ENCODE data around the gene G3BP1. TPM values are rescaled to one million over a fixed set of nuclear protein-coding genes. Genes with fewer than 3 reads are reported as not detected.

Gene G3BP1
- total and polyA plus RNA-seq, 2 of the 13 experiments (the other 11 are each of a cell fraction or from before 2014, with no cell fraction given) = 36.7 to 320 TPM

DNA sequence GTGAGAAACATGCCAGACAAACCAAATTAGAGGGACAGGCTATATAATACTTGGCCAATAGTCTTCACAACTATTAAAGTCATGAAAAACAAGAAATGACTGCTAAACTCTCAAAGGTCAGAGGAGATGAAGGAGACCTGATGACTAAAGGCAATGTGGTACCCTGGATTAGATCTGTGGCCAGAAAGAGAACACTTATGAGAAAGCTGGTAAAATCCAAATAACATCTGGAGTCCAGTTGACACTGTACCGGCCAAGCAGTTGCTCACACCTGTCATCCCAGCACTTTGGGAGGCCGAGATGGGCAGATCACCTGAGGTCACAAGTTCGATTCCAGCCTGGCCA, 37.7 kb upstream of the G3BP1 start:
- Histone ChIP-seq H3K79me2 (ENCODE audit: insufficient read depth, low read length) (no peaks in the 10 kb centered on the region), H2AFZ (ENCODE audit: low read length) (no peak overlapping the region), H4K20me1 (ENCODE audit: insufficient read depth, low read length) (no peaks in the 10 kb centered on the region), H3K4me1 (ENCODE audit: insufficient read depth, low read length) (no peaks in the 10 kb centered on the region), H3K9me3 (ENCODE audit: low read length) (no peaks in the 10 kb centered on the region), H3K36me3 (replicated peaks in 1 of 2; ENCODE audit: control insufficient read depth in 1 of 2, insufficient read depth in 2 of 2, low read length in 2 of 2) (no peaks in the 10 kb centered on the region), H3K9ac (ENCODE audit: insufficient read depth, low read depth, low read length) (no peak overlapping the region), H3K27ac (ENCODE audit: extremely low read length, insufficient read depth, low read length) (no peak overlapping the region), H3K4me3 (replicated peaks in 1 of 3; ENCODE audit: insufficient read depth in 1 of 3, low read depth in 2 of 3, low read length in 3 of 3) (no peak overlapping the region), H3K4me2 (ENCODE audit: low read depth, low read length) (no peak overlapping the region), H3K27me3 (ENCODE audit: control insufficient read depth in 1 of 2, insufficient read depth in 2 of 2, low read length in 2 of 2) (no peaks in the 10 kb centered on the region; a peak in 1 of 5 replicates)
- ATAC-seq (no peak), FAIRE-seq (no peak), DNase-seq (ENCODE audit: low spot score) (no peak)
- ChIA-PET POLR2A (no interaction called here), CTCF (ENCODE audit: low intra/inter-chr PET ratio, low total read pairs) (no interaction called here)
- in situ Hi-C loops (cut with HindIII; ENCODE audit: extremely low pct_ligation_motif_present, low pct_unique_long_range_greater_than_20kb) = loop anchor here (25.0 kb wide), 1 partner anchor 297 kb away; the partner anchor contains the start of gene SLC36A1
- intact Hi-C loops (cut with micrococcal nuclease; ENCODE audit: unreplicated experiment) = no loop called here
- WGBS (ENCODE audit: low lambda C conversion rate) = 34% methylated on average over 2 of the region's 3 CpGs
- no TSS peak for BruUV-seq (replicated peaks)
- TF ChIP-seq TAF1 (CRISPR knock-in tag; IDR thresholded peaks at IDR 0.05) = no peak
- no peak for TF ChIP-seq AGO1 (IDR thresholded peaks at IDR 0.05; ENCODE audit: low read depth, low read length, poor library complexity, severe bottlenecking)
- no peak for TF ChIP-seq ZFAT (CRISPR knock-in tag; conservative IDR thresholded peaks at IDR 0.05)
- TF ChIP-seq ZNF317 (CRISPR knock-in tag; IDR thresholded peaks at IDR 0.05) = no peak
- TF ChIP-seq, protein P1, sequence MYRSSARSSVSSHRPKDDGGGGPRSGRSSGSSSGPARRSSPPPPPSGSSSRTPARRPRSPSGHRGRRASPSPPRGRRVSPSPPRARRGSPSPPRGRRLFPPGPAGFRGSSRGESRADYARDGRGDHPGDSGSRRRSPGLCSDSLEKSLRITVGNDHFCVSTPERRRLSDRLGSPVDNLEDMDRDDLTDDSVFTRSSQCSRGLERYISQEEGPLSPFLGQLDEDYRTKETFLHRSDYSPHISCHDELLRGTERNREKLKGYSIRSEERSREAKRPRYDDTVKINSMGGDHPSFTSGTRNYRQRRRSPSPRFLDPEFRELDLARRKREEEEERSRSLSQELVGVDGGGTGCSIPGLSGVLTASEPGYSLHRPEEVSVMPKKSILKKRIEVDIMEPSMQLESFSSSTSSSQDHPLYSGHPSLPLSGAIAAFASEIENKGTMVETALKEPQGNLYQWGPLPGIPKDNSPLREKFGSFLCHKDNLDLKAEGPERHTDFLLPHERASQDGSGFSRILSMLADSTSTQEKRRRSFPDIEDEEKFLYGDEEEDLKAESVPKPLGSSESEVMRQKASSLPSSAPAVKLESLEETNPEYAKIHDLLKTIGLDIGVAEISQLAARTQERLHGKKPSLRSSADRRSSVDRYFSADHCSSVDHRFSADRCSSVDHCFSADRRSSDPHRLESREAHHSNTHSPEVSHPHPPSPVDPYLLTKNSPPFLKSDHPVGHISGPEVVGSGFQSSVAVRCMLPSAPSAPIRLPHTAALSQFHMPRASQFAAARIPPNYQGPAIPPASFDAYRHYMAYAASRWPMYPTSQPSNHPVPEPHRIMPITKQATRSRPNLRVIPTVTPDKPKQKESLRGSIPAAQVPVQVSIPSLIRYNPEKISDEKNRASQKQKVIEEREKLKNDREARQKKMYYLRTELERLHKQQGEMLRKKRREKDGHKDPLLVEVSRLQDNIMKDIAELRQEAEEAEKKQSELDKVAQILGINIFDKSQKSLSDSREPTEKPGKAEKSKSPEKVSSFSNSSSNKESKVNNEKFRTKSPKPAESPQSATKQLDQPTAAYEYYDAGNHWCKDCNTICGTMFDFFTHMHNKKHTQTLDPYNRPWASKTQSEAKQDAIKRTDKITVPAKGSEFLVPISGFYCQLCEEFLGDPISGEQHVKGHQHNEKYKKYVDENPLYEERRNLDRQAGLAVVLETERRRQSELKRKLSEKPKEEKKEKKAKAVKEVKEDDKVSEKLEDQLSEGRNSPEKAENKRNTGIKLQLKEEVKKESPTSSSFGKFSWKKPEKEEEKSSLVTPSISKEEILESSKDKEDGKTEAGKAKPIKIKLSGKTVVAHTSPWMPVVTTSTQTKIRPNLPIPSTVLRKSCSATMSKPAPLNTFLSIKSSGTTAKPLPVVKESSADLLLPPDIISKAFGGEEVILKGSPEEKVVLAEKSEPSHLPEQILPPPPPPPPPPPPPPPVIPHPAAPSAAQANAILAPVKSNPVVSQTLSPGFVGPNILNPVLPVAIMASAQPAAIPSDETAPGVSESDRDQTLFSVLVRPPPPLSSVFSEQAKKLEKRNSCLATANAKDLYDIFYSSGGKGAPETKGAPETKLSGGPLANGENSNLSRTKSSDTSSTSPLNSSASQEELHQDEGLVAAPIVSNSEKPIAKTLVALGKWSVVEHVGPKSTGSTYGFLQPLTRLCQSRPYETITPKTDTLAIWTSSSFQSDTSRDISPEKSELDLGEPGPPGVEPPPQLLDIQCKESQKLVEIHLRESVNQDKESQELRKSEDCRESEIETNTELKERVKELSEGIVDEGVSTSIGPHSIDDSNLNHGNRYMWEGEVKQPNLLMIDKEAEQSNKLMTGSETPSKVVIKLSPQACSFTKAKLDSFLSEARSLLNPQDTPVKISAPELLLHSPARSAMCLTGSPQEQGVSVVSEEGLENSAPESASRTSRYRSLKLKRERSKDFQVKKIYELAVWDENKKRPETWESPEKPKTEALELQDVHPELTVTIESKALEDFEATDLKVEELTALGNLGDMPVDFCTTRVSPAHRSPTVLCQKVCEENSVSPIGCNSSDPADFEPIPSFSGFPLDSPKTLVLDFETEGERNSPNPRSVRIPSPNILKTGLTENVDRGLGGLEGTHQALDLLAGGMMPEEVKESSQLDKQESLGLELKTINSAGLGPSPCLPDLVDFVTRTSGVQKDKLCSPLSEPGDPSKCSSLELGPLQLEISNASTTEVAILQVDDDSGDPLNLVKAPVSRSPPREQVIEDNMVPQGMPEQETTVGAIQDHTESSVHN (CRISPR knock-in tag; IDR thresholded peaks at IDR 0.05) = no peak
- TF ChIP-seq, protein P2, sequence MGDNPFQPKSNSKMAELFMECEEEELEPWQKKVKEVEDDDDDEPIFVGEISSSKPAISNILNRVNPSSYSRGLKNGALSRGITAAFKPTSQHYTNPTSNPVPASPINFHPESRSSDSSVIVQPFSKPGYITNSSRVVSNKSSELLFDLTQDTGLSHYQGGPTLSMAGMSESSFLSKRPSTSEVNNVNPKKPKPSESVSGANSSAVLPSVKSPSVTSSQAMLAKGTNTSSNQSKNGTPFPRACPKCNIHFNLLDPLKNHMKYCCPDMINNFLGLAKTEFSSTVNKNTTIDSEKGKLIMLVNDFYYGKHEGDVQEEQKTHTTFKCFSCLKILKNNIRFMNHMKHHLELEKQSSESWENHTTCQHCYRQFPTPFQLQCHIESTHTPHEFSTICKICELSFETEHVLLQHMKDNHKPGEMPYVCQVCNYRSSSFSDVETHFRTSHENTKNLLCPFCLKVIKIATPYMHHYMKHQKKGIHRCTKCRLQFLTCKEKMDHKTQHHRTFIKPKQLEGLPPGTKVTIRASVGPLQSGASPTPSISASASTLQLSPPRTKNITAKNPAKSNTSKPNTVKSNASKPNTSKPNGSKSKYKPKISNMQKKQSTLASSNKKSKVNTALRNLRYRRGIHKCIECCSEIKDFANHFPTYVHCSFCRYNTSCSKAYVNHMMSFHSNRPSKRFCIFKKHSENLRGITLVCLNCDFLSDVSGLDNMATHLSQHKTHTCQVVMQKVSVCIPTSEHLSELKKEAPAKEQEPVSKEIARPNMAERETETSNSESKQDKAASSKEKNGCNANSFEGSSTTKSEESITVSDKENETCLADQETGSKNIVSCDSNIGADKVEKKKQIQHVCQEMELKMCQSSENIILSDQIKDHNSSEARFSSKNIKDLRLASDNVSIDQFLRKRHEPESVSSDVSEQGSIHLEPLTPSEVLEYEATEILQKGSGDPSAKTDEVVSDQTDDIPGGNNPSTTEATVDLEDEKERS (CRISPR knock-in tag; IDR thresholded peaks at IDR 0.05) = no peak
- no peak for TF ChIP-seq DNMT3B (CRISPR knock-in tag; conservative IDR thresholded peaks at IDR 0.05)
- TF ChIP-seq NFATC3 (CRISPR knock-in tag; IDR thresholded peaks at IDR 0.05) = no peak
- no peak for TF ChIP-seq TGIF2 (CRISPR knock-in tag; IDR thresholded peaks at IDR 0.05)
- TF ChIP-seq, protein P3, sequence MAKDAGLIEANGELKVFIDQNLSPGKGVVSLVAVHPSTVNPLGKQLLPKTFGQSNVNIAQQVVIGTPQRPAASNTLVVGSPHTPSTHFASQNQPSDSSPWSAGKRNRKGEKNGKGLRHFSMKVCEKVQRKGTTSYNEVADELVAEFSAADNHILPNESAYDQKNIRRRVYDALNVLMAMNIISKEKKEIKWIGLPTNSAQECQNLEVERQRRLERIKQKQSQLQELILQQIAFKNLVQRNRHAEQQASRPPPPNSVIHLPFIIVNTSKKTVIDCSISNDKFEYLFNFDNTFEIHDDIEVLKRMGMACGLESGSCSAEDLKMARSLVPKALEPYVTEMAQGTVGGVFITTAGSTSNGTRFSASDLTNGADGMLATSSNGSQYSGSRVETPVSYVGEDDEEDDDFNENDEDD (CRISPR knock-in tag; IDR thresholded peaks at IDR 0.05; ENCODE audit: borderline replicate concordance) = no peak
- no peak for TF ChIP-seq ZNF546 (CRISPR knock-in tag; conservative IDR thresholded peaks at IDR 0.05)
- TF ChIP-seq ZNF674 (CRISPR knock-in tag; IDR thresholded peaks at IDR 0.05; ENCODE audit: low read depth) = no peak

Data from HepG2 (cell line).